Measurements from ENCODE around the gene GLG1. TPM values are rescaled to one million over a fixed set of nuclear protein-coding genes. Genes with fewer than 3 reads are reported as not detected.
"Not testable (repeated sequence)": the region's sequence is repeated elsewhere in the genome, so short reads cannot be mapped to it uniquely, and the experiment has no call there.

The GLG1 gene
- total RNA-seq, 4 donors from 2014 or later, result 77.0 to 154 (median 127) TPM

- in situ Hi-C loops (cut with MboI; ENCODE audit: low pct_ligation_motif_present in 1 of 4, low pct_unique_long_range_greater_than_20kb in 1 of 4, low sequenced_read_pairs in 3 of 4) (no loop called here), intact Hi-C loops (cut with DNase I; ENCODE audit: low total_unique reads) (no loop called here)
- Histone ChIP-seq H3K27me3 (no peaks in the 10 kb centered on the region), H3K4me1 (peaks cover 0 to 3% (median 0%) of the 10 kb centered on the region in 4 donors), H3K36me3 (no peaks in the 10 kb centered on the region), H3K27ac (no peak overlapping the region), H3K9me3 (no peaks in the 10 kb centered on the region), H3K4me3 (no peak overlapping the region)
- TF ChIP-seq EP300 (IDR thresholded peaks at IDR 0.05; ENCODE audit: low read depth) (no peak), POLR2A (IDR thresholded peaks at IDR 0.05) (no peak), POLR2AphosphoS5 (IDR thresholded peaks at IDR 0.05) (no peak), CTCF (IDR thresholded peaks at IDR 0.05) (no peak)
- DNase-seq, result no peak
These were observed 82.0 kb downstream of the GLG1 start for GRCh38 chr16:74524926-74525325.

GRCh38 chr16:74524117-74524516 is 82.8 kb downstream of the GLG1 start:
- TF ChIP-seq EP300 (IDR thresholded peaks at IDR 0.05; ENCODE audit: low read depth) (no peak), POLR2AphosphoS5 (IDR thresholded peaks at IDR 0.05) (no peak), CTCF (IDR thresholded peaks at IDR 0.05) (no peak), POLR2A (IDR thresholded peaks at IDR 0.05) (no peak)
- no peaks in the 10 kb centered on the region for H3K27me3 ChIP-seq
- no peak overlapping the region for H3K4me3 ChIP-seq
- DNase-seq, result no peak
- no peaks in the 10 kb centered on the region for H3K36me3 ChIP-seq
- 71 to 83% methylated on average over 3 to 5 of the region's 5 CpGs for WGBS, 2 donors (ENCODE audit: low coverage in 1 of 2)
- H3K27ac ChIP-seq, result no peak overlapping the region
- in situ Hi-C loops (cut with MboI; ENCODE audit: low pct_ligation_motif_present in 1 of 4, low pct_unique_long_range_greater_than_20kb in 1 of 4, low sequenced_read_pairs in 3 of 4) (no loop called here), intact Hi-C loops (cut with DNase I; ENCODE audit: low total_unique reads) (no loop called here)
- peaks cover 0 to 3% (median 0%) of the 10 kb centered on the region in 4 donors for H3K4me1 ChIP-seq
- H3K9me3 ChIP-seq, result no peaks in the 10 kb centered on the region

GRCh38 chr16:74523706-74524105 is 83.2 kb downstream of the GLG1 start:
- in situ Hi-C loops (cut with MboI; ENCODE audit: low pct_ligation_motif_present in 1 of 4, low pct_unique_long_range_greater_than_20kb in 1 of 4, low sequenced_read_pairs in 3 of 4); H3K9me3 ChIP-seq; H3K36me3 ChIP-seq; H3K4me1 ChIP-seq; DNase-seq; H3K4me3 ChIP-seq; intact Hi-C loops (cut with DNase I; ENCODE audit: low total_unique reads); H3K27ac ChIP-seq; H3K27me3 ChIP-seq: not testable (repeated sequence)
- 97 to 98% methylated on average over 3 of the region's 3 CpGs for WGBS, 2 donors (ENCODE audit: low coverage in 1 of 2)

- no peaks in the 10 kb centered on the region for H3K9me3 ChIP-seq
- DNase-seq, result no peak
- no peaks in the 10 kb centered on the region for H3K27me3 ChIP-seq
- TF ChIP-seq POLR2AphosphoS5 (IDR thresholded peaks at IDR 0.05), result no peak
- no peak for TF ChIP-seq CTCF (IDR thresholded peaks at IDR 0.05)
- no peak for TF ChIP-seq POLR2A (IDR thresholded peaks at IDR 0.05)
- TF ChIP-seq EP300 (IDR thresholded peaks at IDR 0.05; ENCODE audit: low read depth), result no peak
- H3K4me1 ChIP-seq, result peaks cover 0 to 3% (median 0%) of the 10 kb centered on the region in 4 donors
- 85 to 93% methylated on average over 6 of the region's 6 CpGs for WGBS, 2 donors (ENCODE audit: low coverage in 1 of 2)
- no peak overlapping the region for H3K4me3 ChIP-seq
- H3K27ac ChIP-seq, result no peak overlapping the region
- in situ Hi-C loops (cut with MboI; ENCODE audit: low pct_ligation_motif_present in 1 of 4, low pct_unique_long_range_greater_than_20kb in 1 of 4, low sequenced_read_pairs in 3 of 4) (no loop called here), intact Hi-C loops (cut with DNase I; ENCODE audit: low total_unique reads) (no loop called here)
- no peaks in the 10 kb centered on the region for H3K36me3 ChIP-seq
These were observed 84.8 kb downstream of the GLG1 start for GRCh38 chr16:74522160-74522559.

GRCh38 chr16:74521691-74522090 is 85.2 kb downstream of the GLG1 start:
- no peaks in the 10 kb centered on the region for H3K9me3 ChIP-seq
- in situ Hi-C loops (cut with MboI; ENCODE audit: low pct_ligation_motif_present in 1 of 4, low pct_unique_long_range_greater_than_20kb in 1 of 4, low sequenced_read_pairs in 3 of 4), result no loop called here
- H3K27ac ChIP-seq, result no peak overlapping the region
- peaks cover 0 to 3% (median 0%) of the 10 kb centered on the region in 4 donors for H3K4me1 ChIP-seq
- no peak overlapping the region for H3K4me3 ChIP-seq
- no peaks in the 10 kb centered on the region for H3K27me3 ChIP-seq
- no peak for DNase-seq
- WGBS, 2 donors (ENCODE audit: low coverage in 1 of 2), result 61 to 80% methylated on average over 1 to 4 of the region's 4 CpGs
- TF ChIP-seq POLR2AphosphoS5 (IDR thresholded peaks at IDR 0.05), result no peak
- no peak for TF ChIP-seq POLR2A (IDR thresholded peaks at IDR 0.05)
- no peak for TF ChIP-seq CTCF (IDR thresholded peaks at IDR 0.05)
- no peak for TF ChIP-seq EP300 (IDR thresholded peaks at IDR 0.05; ENCODE audit: low read depth)
- H3K36me3 ChIP-seq, result no peaks in the 10 kb centered on the region
- intact Hi-C loops (cut with DNase I; ENCODE audit: low total_unique reads), result no loop called here

- H3K36me3 ChIP-seq; intact Hi-C loops (cut with DNase I; ENCODE audit: low total_unique reads); H3K9me3 ChIP-seq; H3K27me3 ChIP-seq; H3K4me1 ChIP-seq; in situ Hi-C loops (cut with MboI; ENCODE audit: low pct_ligation_motif_present in 1 of 4, low pct_unique_long_range_greater_than_20kb in 1 of 4, low sequenced_read_pairs in 3 of 4); H3K27ac ChIP-seq; DNase-seq; H3K4me3 ChIP-seq: not testable (repeated sequence)
- WGBS, 2 donors (ENCODE audit: low coverage in 1 of 2), result 100% methylated on average over 1 of the region's 1 CpG; no CpG with 5 or more reads in 1 of the 2 donors
These were observed 88.0 kb downstream of the GLG1 start for GRCh38 chr16:74518934-74519333.

Measured in transverse colon (tissue), 4 donors.